ENCODE results near the gene FAM186B. TPM values are rescaled to one million over a fixed set of nuclear protein-coding genes. Genes with fewer than 3 reads are reported as not detected.

Gene FAM186B
- polyA plus RNA-seq, 3 donors, result not detected

DNA sequence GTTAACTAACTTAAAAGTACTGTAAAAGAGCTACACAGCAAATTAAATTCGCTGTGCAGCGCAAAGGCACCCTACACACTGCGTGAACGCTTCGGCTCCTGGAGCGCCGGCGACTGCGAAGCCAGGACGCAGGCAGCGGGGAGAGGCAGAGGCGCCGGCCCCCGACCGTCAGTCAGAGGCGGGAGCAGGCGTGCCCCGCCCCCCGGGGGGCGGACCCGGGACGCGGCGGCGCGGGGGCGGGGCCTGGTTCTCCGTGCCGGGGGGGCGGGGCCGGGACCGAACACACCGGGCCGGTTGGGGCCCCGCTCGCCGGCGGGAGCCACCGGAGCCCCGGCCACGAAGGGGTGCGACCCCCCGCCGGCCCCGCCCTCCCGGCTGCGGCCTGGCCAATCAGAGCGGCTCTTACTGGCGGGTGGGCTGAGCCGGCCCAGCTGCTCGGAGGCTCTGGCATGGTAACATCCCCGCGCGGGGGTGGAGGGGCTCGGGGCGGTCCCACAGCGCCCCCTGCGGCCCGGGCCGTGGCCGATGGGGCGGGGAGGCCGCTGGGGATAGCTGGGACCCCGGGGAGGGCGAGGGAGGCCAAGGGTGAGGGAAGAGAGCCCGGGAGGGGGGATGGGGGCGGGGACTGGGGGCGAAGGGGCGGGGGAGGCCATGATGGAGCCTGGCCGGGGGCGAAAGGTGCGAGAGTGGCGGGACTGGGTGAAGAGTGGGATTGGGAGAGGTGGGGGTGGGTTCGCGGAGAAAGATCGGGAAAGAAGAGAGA, 17.9 kb upstream of the FAM186B start, which contains the start of gene PRPF40B:
TSS of gene PRPF40B (plus strand) at position 420 of the 763 bp plus-strand sequence. CDS start at position 450, 30 bp downstream.
- Histone ChIP-seq H3K27ac (ENCODE audit: low read depth in 1 of 2, low read length in 2 of 2) (peak within 1 kb of the TSS in 1 of 2 donors; percentile 48), H2AFZ (ENCODE audit: insufficient read depth, low read depth, low read length, poor library complexity, severe bottlenecking) (peak within 1 kb of the TSS; percentile 84), H3K4me2 (replicated peaks; ENCODE audit: extremely low read depth, low read length, poor library complexity, severe bottlenecking) (peak within 1 kb of the TSS; percentile 94), H4K20me1 (ENCODE audit: insufficient read depth, low read length) (no peaks in the 10 kb centered on the region), H3K9ac (ENCODE audit: insufficient read depth, low read length, poor library complexity, severe bottlenecking) (peak within 1 kb of the TSS; percentile 50), H3K27me3 (ENCODE audit: control insufficient read depth in 2 of 2, insufficient read depth in 2 of 2, low read length in 2 of 2) (peaks cover 15 to 43% of the 10 kb centered on the region in 2 donors), H3K4me1 (ENCODE audit: control insufficient read depth in 1 of 2, insufficient read depth in 2 of 2, low read length in 2 of 2) (peaks cover 18 to 22% of the 10 kb centered on the region in 2 donors), H3K36me3 (replicated peaks in 1 of 2; ENCODE audit: control insufficient read depth in 1 of 2, insufficient read depth in 2 of 2, low read length in 2 of 2) (no peaks in the 10 kb centered on the region), H3K79me2 (ENCODE audit: insufficient read depth, low read length) (no peaks in the 10 kb centered on the region), H3K4me3 (replicated peaks in 1 of 3; ENCODE audit: low read depth in 2 of 3, low read length in 3 of 3) (peak within 1 kb of the TSS; percentile 38 to 82 (median 51)), H3K9me3 (replicated peaks in 1 of 2; ENCODE audit: control insufficient read depth in 1 of 2, insufficient read depth in 1 of 2, low read length in 2 of 2) (no peaks in the 10 kb centered on the region)
- peaks cover 0 to 6% (median 2%) of the 10 kb centered on the region in 7 donors for H3K9me3 Mint-ChIP-seq
- intact Hi-C loops (cut with micrococcal nuclease), result no loop called here
- peak; percentile 62 to 72 (median 70) for DNase-seq
- peaks cover 35 to 52% (median 46%) of the 10 kb centered on the region in 3 donors for H3K27me3 Mint-ChIP-seq (ENCODE audit: low read depth in 3 of 3)
- TF ChIP-seq, protein P1, sequence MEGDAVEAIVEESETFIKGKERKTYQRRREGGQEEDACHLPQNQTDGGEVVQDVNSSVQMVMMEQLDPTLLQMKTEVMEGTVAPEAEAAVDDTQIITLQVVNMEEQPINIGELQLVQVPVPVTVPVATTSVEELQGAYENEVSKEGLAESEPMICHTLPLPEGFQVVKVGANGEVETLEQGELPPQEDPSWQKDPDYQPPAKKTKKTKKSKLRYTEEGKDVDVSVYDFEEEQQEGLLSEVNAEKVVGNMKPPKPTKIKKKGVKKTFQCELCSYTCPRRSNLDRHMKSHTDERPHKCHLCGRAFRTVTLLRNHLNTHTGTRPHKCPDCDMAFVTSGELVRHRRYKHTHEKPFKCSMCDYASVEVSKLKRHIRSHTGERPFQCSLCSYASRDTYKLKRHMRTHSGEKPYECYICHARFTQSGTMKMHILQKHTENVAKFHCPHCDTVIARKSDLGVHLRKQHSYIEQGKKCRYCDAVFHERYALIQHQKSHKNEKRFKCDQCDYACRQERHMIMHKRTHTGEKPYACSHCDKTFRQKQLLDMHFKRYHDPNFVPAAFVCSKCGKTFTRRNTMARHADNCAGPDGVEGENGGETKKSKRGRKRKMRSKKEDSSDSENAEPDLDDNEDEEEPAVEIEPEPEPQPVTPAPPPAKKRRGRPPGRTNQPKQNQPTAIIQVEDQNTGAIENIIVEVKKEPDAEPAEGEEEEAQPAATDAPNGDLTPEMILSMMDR (IDR thresholded peaks at IDR 0.05), result peak; percentile 31
- peak within 1 kb of the TSS; percentile 86 to 94 for H3K4me3 Mint-ChIP-seq
- H3K27ac Mint-ChIP-seq, result peak within 1 kb of the TSS; percentile 26 to 81 (median 37)
- under 1% methylated on average over 54 of the region's 76 CpGs for WGBS (ENCODE audit: insufficient coverage)
- H3K4me1 Mint-ChIP-seq, result peaks cover 26% of the 10 kb centered on the region
- no peaks in the 10 kb centered on the region for H3K36me3 Mint-ChIP-seq

DNA sequence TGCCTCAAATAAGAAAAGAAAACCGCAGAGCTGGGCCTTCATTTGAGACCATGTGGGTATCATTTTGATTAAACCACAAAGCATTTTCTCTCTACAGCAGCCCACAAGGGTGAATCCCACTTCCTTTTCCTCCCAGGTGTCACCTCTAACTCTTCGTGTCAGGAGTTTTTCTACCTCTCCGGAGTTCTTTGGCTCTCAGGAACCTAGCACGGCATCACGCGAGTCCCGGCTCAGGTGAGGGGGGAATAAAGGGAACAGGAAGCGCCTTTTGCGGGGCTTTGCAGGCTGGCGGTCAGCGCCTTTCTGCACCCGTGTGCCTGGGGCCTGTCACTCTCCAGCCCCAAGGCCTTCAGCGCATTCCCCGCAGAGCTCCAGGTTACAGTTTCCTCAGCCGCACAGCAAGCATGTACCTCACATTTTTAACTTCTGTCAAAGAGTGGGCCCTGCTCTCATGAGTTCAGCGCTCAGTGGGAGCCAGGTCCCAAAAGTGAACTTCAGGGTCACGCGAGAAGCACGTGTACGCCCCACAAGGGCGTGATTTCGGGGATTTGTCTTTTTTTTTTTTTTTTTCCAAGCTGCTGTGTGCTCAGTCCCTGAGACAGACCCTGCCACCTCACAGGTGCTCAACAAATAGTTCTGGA, 17.2 kb upstream of the FAM186B start:
- Histone ChIP-seq H3K27me3 (ENCODE audit: control insufficient read depth in 2 of 2, insufficient read depth in 2 of 2, low read length in 2 of 2) (peaks cover 15 to 48% of the 10 kb centered on the region in 2 donors), H3K9me3 (replicated peaks in 1 of 2; ENCODE audit: control insufficient read depth in 1 of 2, insufficient read depth in 1 of 2, low read length in 2 of 2) (no peaks in the 10 kb centered on the region), H4K20me1 (ENCODE audit: insufficient read depth, low read length) (no peaks in the 10 kb centered on the region), H3K36me3 (replicated peaks in 1 of 2; ENCODE audit: control insufficient read depth in 1 of 2, insufficient read depth in 2 of 2, low read length in 2 of 2) (no peaks in the 10 kb centered on the region), H3K4me3 (replicated peaks in 1 of 3; ENCODE audit: low read depth in 2 of 3, low read length in 3 of 3) (peak overlapping the region; percentile 38 to 82 (median 51)), H3K79me2 (ENCODE audit: insufficient read depth, low read length) (no peaks in the 10 kb centered on the region), H3K27ac (ENCODE audit: low read depth in 1 of 2, low read length in 2 of 2) (peak overlapping the region in 1 of 2 donors; percentile 48), H3K4me2 (replicated peaks; ENCODE audit: extremely low read depth, low read length, poor library complexity, severe bottlenecking) (peak overlapping the region; percentile 94), H3K4me1 (ENCODE audit: control insufficient read depth in 1 of 2, insufficient read depth in 2 of 2, low read length in 2 of 2) (peaks cover 18 to 22% of the 10 kb centered on the region in 2 donors), H2AFZ (ENCODE audit: insufficient read depth, low read depth, low read length, poor library complexity, severe bottlenecking) (peak overlapping the region; percentile 84), H3K9ac (ENCODE audit: insufficient read depth, low read length, poor library complexity, severe bottlenecking) (peak overlapping the region; percentile 50)
- H3K9me3 Mint-ChIP-seq, result peaks cover 0 to 6% (median 2%) of the 10 kb centered on the region in 7 donors
- TF ChIP-seq, protein P1 (IDR thresholded peaks at IDR 0.05), result no peak
- intact Hi-C loops (cut with micrococcal nuclease), result no loop called here
- H3K27me3 Mint-ChIP-seq (ENCODE audit: low read depth in 3 of 3), result peaks cover 41 to 59% (median 53%) of the 10 kb centered on the region in 3 donors
- peaks cover 26% of the 10 kb centered on the region for H3K4me1 Mint-ChIP-seq
- H3K27ac Mint-ChIP-seq, result peak overlapping the region in 6 of 7 donors; percentile 30 to 81 (median 52)
- no peaks in the 10 kb centered on the region for H3K36me3 Mint-ChIP-seq
- DNase-seq, result peak; percentile 17 to 35 (median 28)
- WGBS (ENCODE audit: insufficient coverage), result 1% methylated on average over 19 of the region's 22 CpGs
- peak overlapping the region; percentile 86 to 94 for H3K4me3 Mint-ChIP-seq

Data from CD14-positive monocyte (primary cell).